ENCODE data around the gene TOMM7.
A peak's percentile ranks its signal among the peaks of the same experiment; 100 is the strongest.
"Not testable (repeated sequence)": the region's sequence is repeated elsewhere in the genome, so short reads cannot be mapped to it uniquely, and the experiment has no call there.

TOMM7 gene

GRCh38 chr7:22791204-22792158 is 31.2 kb downstream of the TOMM7 start:
- no peak for TF ChIP-seq CTCF (IDR thresholded peaks at IDR 0.05; ENCODE audit: borderline replicate concordance, control extremely low read depth, extremely low read depth, insufficient read depth, missing control alignments)
- in situ Hi-C loops (cut with MboI; ENCODE audit: low sequenced_read_pairs, unreplicated experiment) = no loop called here
- DNase-seq (ENCODE audit: low spot score) = no peak

- in situ Hi-C loops (cut with MboI; ENCODE audit: low sequenced_read_pairs, unreplicated experiment); DNase-seq (ENCODE audit: low spot score): not testable (repeated sequence)
These were observed 32.0 kb downstream of the TOMM7 start for GRCh38 chr7:22790640-22791039.

DNA sequence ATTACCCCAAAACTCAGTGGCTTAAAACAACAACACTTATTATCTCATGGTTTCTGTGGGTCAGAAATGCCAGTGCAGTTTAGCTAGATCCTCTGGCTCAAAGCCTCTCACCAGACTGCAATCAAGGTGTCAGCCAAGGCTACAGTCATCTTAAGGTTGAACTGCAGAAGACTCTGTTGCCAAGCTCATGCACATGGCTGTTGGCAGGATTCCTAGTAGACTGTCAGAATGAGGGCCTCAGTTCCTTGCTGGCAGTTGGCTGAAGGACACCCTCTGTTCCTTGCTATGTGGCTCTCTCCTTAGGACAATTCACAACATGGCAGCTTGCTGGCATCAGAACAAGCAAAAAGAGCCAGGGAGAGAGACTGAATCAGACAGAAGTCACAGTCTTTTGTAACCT is 34.7 kb downstream of the TOMM7 start:
- in situ Hi-C loops (cut with MboI; ENCODE audit: low sequenced_read_pairs, unreplicated experiment) = no loop called here
- TF ChIP-seq CTCF (IDR thresholded peaks at IDR 0.05; ENCODE audit: borderline replicate concordance, control extremely low read depth, extremely low read depth, insufficient read depth, missing control alignments) = no peak
- no peak for DNase-seq (ENCODE audit: low spot score)

GRCh38 chr7:22786290-22786932 is 36.2 kb downstream of the TOMM7 start:
- in situ Hi-C loops (cut with MboI; ENCODE audit: low sequenced_read_pairs, unreplicated experiment) = no loop called here
- no peak for TF ChIP-seq CTCF (IDR thresholded peaks at IDR 0.05; ENCODE audit: borderline replicate concordance, control extremely low read depth, extremely low read depth, insufficient read depth, missing control alignments)
- no peak for DNase-seq (ENCODE audit: low spot score)

- DNase-seq (ENCODE audit: low spot score) = no peak
- TF ChIP-seq CTCF (IDR thresholded peaks at IDR 0.05; ENCODE audit: borderline replicate concordance, control extremely low read depth, extremely low read depth, insufficient read depth, missing control alignments) = peak; percentile 5
- in situ Hi-C loops (cut with MboI; ENCODE audit: low sequenced_read_pairs, unreplicated experiment) = no loop called here
These were observed 38.3 kb downstream of the TOMM7 start for GRCh38 chr7:22784346-22784745.

GRCh38 chr7:22783421-22783820 is 39.2 kb downstream of the TOMM7 start:
- TF ChIP-seq CTCF (IDR thresholded peaks at IDR 0.05; ENCODE audit: borderline replicate concordance, control extremely low read depth, extremely low read depth, insufficient read depth, missing control alignments) = no peak
- in situ Hi-C loops (cut with MboI; ENCODE audit: low sequenced_read_pairs, unreplicated experiment) = no loop called here
- DNase-seq (ENCODE audit: low spot score) = no peak
